ENCODE data around the gene LAMC2. TPM values are rescaled to one million over a fixed set of nuclear protein-coding genes. Genes with fewer than 3 reads are reported as not detected.

The LAMC2 gene
- total and polyA plus RNA-seq, 2 donors from 2014 or later, result 4.0 to 89.0 TPM

GRCh38 chr1:183238071-183238470 lies 52.0 kb downstream of the LAMC2 start:
- Histone ChIP-seq H3K9ac (ENCODE audit: low read length in 3 of 3) (no peak overlapping the region), H3K36me3 (ENCODE audit: control insufficient read depth in 2 of 3, insufficient read depth in 3 of 3, low read length in 3 of 3) (no peaks in the 10 kb centered on the region), H3K4me1 (ENCODE audit: control insufficient read depth in 2 of 3, insufficient read depth in 2 of 3, low read depth in 1 of 3, low read length in 3 of 3) (peaks cover 0 to 6% (median 3%) of the 10 kb centered on the region in 3 donors), H3K9me3 (ENCODE audit: control insufficient read depth in 2 of 3, insufficient read depth in 1 of 3, low read length in 3 of 3) (no peaks in the 10 kb centered on the region), H3K27me3 (ENCODE audit: control insufficient read depth, insufficient read depth, low read length) (no peaks in the 10 kb centered on the region), H3K4me3 (ENCODE audit: low read length in 3 of 3) (no peak overlapping the region), H3K27ac (ENCODE audit: low read depth in 2 of 2, low read length in 2 of 2) (no peak overlapping the region)
- TF ChIP-seq, protein P1, sequence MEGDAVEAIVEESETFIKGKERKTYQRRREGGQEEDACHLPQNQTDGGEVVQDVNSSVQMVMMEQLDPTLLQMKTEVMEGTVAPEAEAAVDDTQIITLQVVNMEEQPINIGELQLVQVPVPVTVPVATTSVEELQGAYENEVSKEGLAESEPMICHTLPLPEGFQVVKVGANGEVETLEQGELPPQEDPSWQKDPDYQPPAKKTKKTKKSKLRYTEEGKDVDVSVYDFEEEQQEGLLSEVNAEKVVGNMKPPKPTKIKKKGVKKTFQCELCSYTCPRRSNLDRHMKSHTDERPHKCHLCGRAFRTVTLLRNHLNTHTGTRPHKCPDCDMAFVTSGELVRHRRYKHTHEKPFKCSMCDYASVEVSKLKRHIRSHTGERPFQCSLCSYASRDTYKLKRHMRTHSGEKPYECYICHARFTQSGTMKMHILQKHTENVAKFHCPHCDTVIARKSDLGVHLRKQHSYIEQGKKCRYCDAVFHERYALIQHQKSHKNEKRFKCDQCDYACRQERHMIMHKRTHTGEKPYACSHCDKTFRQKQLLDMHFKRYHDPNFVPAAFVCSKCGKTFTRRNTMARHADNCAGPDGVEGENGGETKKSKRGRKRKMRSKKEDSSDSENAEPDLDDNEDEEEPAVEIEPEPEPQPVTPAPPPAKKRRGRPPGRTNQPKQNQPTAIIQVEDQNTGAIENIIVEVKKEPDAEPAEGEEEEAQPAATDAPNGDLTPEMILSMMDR (IDR thresholded peaks at IDR 0.05; ENCODE audit: borderline replicate concordance, extremely low read depth, insufficient read depth), result no peak
- intact Hi-C loops (cut with DNase I), result loop anchor here (10.0 kb wide), 1 partner anchor 273 kb away; no protein-coding TSS in a partner anchor
- DNase-seq (no peak), FAIRE-seq (no peak)

GRCh38 chr1:183239220-183239742 lies 53.2 kb downstream of the LAMC2 start:
- intact Hi-C loops (cut with DNase I), result loop anchor here (10.0 kb wide), 1 partner anchor 274 kb away; no protein-coding TSS in a partner anchor
- H3K27ac ChIP-seq (ENCODE audit: low read depth in 2 of 2, low read length in 2 of 2), result no peak overlapping the region

GRCh38 chr1:183239793-183240525 lies 53.9 kb downstream of the LAMC2 start:
- TF ChIP-seq, protein P1 (IDR thresholded peaks at IDR 0.05; ENCODE audit: borderline replicate concordance, extremely low read depth, insufficient read depth), result no peak
- Histone ChIP-seq H3K27me3 (ENCODE audit: control insufficient read depth, insufficient read depth, low read length) (no peaks in the 10 kb centered on the region), H3K9me3 (ENCODE audit: control insufficient read depth in 2 of 3, insufficient read depth in 1 of 3, low read length in 3 of 3) (no peaks in the 10 kb centered on the region), H3K4me3 (ENCODE audit: low read length in 3 of 3) (no peak overlapping the region), H3K9ac (ENCODE audit: low read length in 3 of 3) (no peak overlapping the region), H3K36me3 (ENCODE audit: control insufficient read depth in 2 of 3, insufficient read depth in 3 of 3, low read length in 3 of 3) (no peaks in the 10 kb centered on the region), H3K4me1 (ENCODE audit: control insufficient read depth in 2 of 3, insufficient read depth in 2 of 3, low read depth in 1 of 3, low read length in 3 of 3) (peaks cover 0 to 6% (median 0%) of the 10 kb centered on the region in 3 donors), H3K27ac (ENCODE audit: low read depth in 2 of 2, low read length in 2 of 2) (no peak overlapping the region)
- FAIRE-seq (no peak), DNase-seq (no peak)
- intact Hi-C loops (cut with DNase I), result loop anchor here (10.0 kb wide), 1 partner anchor 275 kb away; no protein-coding TSS in a partner anchor

More at GRCh38 chr1:183239220-183239742, 53.2 kb downstream of the LAMC2 start:
- FAIRE-seq (no peak), DNase-seq (no peak)
- Histone ChIP-seq H3K4me1 (ENCODE audit: control insufficient read depth in 2 of 3, insufficient read depth in 2 of 3, low read depth in 1 of 3, low read length in 3 of 3) (peaks cover 0 to 6% (median under 1%) of the 10 kb centered on the region in 3 donors), H3K9me3 (ENCODE audit: control insufficient read depth in 2 of 3, insufficient read depth in 1 of 3, low read length in 3 of 3) (no peaks in the 10 kb centered on the region), H3K27me3 (ENCODE audit: control insufficient read depth, insufficient read depth, low read length) (no peaks in the 10 kb centered on the region), H3K36me3 (ENCODE audit: control insufficient read depth in 2 of 3, insufficient read depth in 3 of 3, low read length in 3 of 3) (no peaks in the 10 kb centered on the region), H3K4me3 (ENCODE audit: low read length in 3 of 3) (no peak overlapping the region), H3K9ac (ENCODE audit: low read length in 3 of 3) (no peak overlapping the region)
- TF ChIP-seq, protein P1 (IDR thresholded peaks at IDR 0.05; ENCODE audit: borderline replicate concordance, extremely low read depth, insufficient read depth), result no peak
